ENCODE measurements around the gene SHC2.

Gene SHC2

GRCh38 chr19:469833-470232, 9.0 kb upstream of the SHC2 start:
- Histone ChIP-seq H3K9me2 (replicated peaks; ENCODE audit: low read depth, low read length) (no peaks in the 10 kb centered on the region), H3K79me2 (ENCODE audit: insufficient read depth, low read length) (no peaks in the 10 kb centered on the region), H3K36me3 (ENCODE audit: insufficient read depth, low read length) (no peaks in the 10 kb centered on the region), H3K4me1 (ENCODE audit: insufficient read depth, low read length, poor library complexity, severe bottlenecking) (no peaks in the 10 kb centered on the region), H4K20me1 (ENCODE audit: insufficient read depth, low read length, poor library complexity, severe bottlenecking) (no peaks in the 10 kb centered on the region), H2AFZ (ENCODE audit: low read length) (no peak overlapping the region), H3F3A (ENCODE audit: low read depth) (no peaks in the 10 kb centered on the region), H3K4me3 (ENCODE audit: low read length, poor library complexity, severe bottlenecking) (no peak overlapping the region), H3K9me3 (ENCODE audit: insufficient read depth, low read depth, low read length) (no peaks in the 10 kb centered on the region), H3K27me3 (ENCODE audit: insufficient read depth, low read length, poor library complexity, severe bottlenecking) (no peaks in the 10 kb centered on the region), H3K9ac (ENCODE audit: low read depth, low read length, poor library complexity, severe bottlenecking) (no peak overlapping the region), H3K4me2 (ENCODE audit: low read depth, low read length, poor library complexity, severe bottlenecking) (no peak overlapping the region)
- no peak for TF ChIP-seq EZH2phosphoT487 (IDR thresholded peaks at IDR 0.05; ENCODE audit: borderline replicate concordance)
- TF ChIP-seq, protein P1, sequence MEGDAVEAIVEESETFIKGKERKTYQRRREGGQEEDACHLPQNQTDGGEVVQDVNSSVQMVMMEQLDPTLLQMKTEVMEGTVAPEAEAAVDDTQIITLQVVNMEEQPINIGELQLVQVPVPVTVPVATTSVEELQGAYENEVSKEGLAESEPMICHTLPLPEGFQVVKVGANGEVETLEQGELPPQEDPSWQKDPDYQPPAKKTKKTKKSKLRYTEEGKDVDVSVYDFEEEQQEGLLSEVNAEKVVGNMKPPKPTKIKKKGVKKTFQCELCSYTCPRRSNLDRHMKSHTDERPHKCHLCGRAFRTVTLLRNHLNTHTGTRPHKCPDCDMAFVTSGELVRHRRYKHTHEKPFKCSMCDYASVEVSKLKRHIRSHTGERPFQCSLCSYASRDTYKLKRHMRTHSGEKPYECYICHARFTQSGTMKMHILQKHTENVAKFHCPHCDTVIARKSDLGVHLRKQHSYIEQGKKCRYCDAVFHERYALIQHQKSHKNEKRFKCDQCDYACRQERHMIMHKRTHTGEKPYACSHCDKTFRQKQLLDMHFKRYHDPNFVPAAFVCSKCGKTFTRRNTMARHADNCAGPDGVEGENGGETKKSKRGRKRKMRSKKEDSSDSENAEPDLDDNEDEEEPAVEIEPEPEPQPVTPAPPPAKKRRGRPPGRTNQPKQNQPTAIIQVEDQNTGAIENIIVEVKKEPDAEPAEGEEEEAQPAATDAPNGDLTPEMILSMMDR (conservative IDR thresholded peaks at IDR 0.05; ENCODE audit: low read length): no peak

DNA sequence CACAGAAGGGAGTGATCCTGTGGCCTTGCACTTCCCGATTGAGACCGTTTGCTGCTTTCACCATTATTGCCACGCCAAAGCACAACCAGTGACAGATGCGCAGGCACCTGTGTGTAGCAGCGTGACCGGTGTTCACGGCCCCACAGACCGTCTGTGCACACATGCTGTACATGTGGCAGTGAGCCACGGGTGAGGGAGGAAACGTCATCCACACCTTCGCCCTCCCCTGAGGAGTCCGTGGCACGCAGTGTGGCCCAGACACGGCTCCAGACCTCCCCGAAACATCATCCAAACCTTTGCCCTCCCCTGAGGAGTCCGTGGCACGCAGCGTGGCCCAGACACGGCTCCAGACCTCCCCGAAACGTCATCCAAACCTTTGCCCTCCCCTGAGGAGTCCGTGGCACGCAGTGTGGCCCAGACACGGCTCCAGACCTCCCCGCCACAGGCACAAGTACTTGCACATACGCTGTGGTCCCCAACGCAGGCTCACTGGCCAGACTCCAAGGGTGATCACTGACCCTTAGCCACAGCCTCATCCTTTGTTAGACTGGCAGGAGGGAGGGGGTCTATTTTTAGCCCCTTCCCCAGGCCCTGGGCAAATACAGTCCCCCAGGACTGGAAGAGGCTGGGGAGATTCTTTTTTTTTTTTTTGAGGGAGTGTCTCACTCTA, 7.9 kb upstream of the SHC2 start:
- no peaks in the 10 kb centered on the region for H3K36me3 ChIP-seq (ENCODE audit: insufficient read depth, low read length)
- no peaks in the 10 kb centered on the region for H3K4me1 ChIP-seq (ENCODE audit: insufficient read depth, low read length, poor library complexity, severe bottlenecking)
- H3K79me2 ChIP-seq (ENCODE audit: insufficient read depth, low read length): no peaks in the 10 kb centered on the region
- no peak overlapping the region for H2AFZ ChIP-seq (ENCODE audit: low read length)
- H3K9ac ChIP-seq (ENCODE audit: low read depth, low read length, poor library complexity, severe bottlenecking): no peak overlapping the region
- H3K9me3 ChIP-seq (ENCODE audit: insufficient read depth, low read depth, low read length): peaks cover 3% of the 10 kb centered on the region; the same call in 1 of the 2 replicates
- H3F3A ChIP-seq (ENCODE audit: low read depth): no peaks in the 10 kb centered on the region
- H4K20me1 ChIP-seq (ENCODE audit: insufficient read depth, low read length, poor library complexity, severe bottlenecking): no peaks in the 10 kb centered on the region
- TF ChIP-seq EZH2phosphoT487 (IDR thresholded peaks at IDR 0.05; ENCODE audit: borderline replicate concordance): no peak
- TF ChIP-seq, protein P1 (conservative IDR thresholded peaks at IDR 0.05; ENCODE audit: low read length): no peak
- H3K9me2 ChIP-seq (replicated peaks; ENCODE audit: low read depth, low read length): no peaks in the 10 kb centered on the region
- no peaks in the 10 kb centered on the region for H3K27me3 ChIP-seq (ENCODE audit: insufficient read depth, low read length, poor library complexity, severe bottlenecking)
- no peak overlapping the region for H3K4me2 ChIP-seq (ENCODE audit: low read depth, low read length, poor library complexity, severe bottlenecking)
- H3K4me3 ChIP-seq (ENCODE audit: low read length, poor library complexity, severe bottlenecking): no peak overlapping the region

DNA sequence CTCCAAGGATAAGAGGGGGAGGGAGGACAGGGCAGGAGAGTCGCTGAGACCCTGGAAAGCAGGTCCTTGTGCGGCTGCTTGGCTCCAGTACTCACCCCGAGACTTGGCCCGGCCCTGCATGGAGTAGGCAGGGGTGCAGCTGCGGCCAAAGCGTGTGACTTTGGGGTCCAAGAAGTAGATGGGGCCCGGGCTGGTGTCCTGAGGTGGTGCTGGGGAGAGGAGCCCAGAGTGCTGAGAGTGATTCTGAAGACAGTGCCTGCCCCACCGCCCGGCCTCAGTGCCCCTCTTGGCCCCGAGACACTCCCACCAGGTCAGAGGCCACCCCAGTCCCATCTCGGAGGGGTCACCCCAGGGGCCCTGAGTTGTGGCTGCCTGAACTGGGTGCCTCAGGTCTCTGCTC, 6.7 kb upstream of the SHC2 start:
- Histone ChIP-seq H3K9me3 (ENCODE audit: insufficient read depth, low read depth, low read length) (peaks cover 3% of the 10 kb centered on the region; the same call in 1 of the 2 replicates), H4K20me1 (ENCODE audit: insufficient read depth, low read length, poor library complexity, severe bottlenecking) (no peaks in the 10 kb centered on the region), H3K9me2 (replicated peaks; ENCODE audit: low read depth, low read length) (no peaks in the 10 kb centered on the region), H2AFZ (ENCODE audit: low read length) (no peak overlapping the region), H3K4me3 (ENCODE audit: low read length, poor library complexity, severe bottlenecking) (no peak overlapping the region), H3K4me1 (ENCODE audit: insufficient read depth, low read length, poor library complexity, severe bottlenecking) (no peaks in the 10 kb centered on the region), H3K36me3 (ENCODE audit: insufficient read depth, low read length) (no peaks in the 10 kb centered on the region), H3K9ac (ENCODE audit: low read depth, low read length, poor library complexity, severe bottlenecking) (no peak overlapping the region), H3F3A (ENCODE audit: low read depth) (no peaks in the 10 kb centered on the region), H3K79me2 (ENCODE audit: insufficient read depth, low read length) (no peaks in the 10 kb centered on the region), H3K4me2 (ENCODE audit: low read depth, low read length, poor library complexity, severe bottlenecking) (no peak overlapping the region), H3K27me3 (ENCODE audit: insufficient read depth, low read length, poor library complexity, severe bottlenecking) (no peaks in the 10 kb centered on the region)
- TF ChIP-seq, protein P1 (conservative IDR thresholded peaks at IDR 0.05; ENCODE audit: low read length): no peak
- TF ChIP-seq EZH2phosphoT487 (IDR thresholded peaks at IDR 0.05; ENCODE audit: borderline replicate concordance): no peak

Measured in Loucy (cell line).